ENCODE results near the gene ANKRD60. TPM values are rescaled to one million over a fixed set of nuclear protein-coding genes. Genes with fewer than 3 reads are reported as not detected.

Gene ANKRD60
- total RNA-seq, 1 donor from 2014 or later = not detected

DNA sequence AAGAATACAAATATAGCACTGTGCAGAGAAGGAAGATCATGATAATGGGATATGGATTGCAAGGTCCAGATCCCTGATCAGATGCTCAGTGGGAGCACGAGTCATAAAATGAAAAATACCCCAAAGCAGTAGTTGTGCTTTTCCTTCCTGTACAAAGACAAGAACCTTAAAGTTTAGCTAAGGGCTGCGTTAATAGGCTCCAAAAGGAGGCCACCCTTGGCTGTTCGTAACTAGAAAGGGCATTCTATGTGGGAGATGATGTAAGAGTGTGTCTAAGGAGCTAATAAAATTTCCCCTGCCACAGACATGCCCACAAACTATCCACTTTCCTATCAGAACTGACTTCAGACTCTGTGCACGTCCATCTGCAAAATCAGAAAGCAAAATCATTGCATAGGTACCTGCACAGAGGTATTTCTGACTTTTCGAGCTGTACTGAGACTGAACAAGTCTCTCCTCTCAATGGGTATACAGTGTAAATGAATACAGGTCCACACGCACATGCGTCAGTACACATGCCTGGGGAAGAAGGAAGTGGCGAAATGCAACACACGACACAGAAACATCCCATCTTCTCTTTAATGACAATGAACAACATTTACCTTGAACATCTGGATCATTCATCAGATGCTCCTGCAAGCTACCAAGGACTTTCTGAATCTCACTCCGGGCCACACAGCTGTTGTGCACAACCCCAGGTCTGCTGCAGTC is 16.9 kb upstream of the ANKRD60 start:
- intact Hi-C loops (cut with DNase I) = no loop called here
- no peak for DNase-seq (ENCODE audit: low spot score)

DNA sequence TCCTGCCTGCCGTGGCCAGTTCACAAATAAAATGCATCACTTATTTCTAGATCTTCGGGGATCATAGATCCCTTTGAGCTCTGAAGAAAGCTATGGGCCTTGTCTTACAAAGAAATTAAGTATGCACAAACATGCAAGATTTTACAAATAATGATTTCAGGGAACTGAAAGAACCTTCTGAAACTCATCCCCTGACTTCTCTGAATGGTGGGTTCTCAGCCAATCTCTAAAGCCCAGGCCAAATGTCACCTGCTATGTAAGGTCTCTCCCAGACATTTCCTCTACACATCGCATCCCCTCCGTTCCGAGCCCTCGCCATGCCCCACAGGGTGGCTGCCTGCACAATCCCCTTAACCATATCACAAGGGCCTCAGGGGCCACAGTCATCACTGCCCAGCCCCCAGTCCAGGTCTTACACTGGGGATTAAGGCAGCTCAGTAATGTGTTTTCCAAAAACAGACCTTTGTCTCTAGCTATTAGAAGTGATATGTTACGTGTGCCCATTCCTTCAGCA is 16.1 kb upstream of the ANKRD60 start:
- DNase-seq (ENCODE audit: low spot score) = no peak
- intact Hi-C loops (cut with DNase I) = no loop called here

DNA sequence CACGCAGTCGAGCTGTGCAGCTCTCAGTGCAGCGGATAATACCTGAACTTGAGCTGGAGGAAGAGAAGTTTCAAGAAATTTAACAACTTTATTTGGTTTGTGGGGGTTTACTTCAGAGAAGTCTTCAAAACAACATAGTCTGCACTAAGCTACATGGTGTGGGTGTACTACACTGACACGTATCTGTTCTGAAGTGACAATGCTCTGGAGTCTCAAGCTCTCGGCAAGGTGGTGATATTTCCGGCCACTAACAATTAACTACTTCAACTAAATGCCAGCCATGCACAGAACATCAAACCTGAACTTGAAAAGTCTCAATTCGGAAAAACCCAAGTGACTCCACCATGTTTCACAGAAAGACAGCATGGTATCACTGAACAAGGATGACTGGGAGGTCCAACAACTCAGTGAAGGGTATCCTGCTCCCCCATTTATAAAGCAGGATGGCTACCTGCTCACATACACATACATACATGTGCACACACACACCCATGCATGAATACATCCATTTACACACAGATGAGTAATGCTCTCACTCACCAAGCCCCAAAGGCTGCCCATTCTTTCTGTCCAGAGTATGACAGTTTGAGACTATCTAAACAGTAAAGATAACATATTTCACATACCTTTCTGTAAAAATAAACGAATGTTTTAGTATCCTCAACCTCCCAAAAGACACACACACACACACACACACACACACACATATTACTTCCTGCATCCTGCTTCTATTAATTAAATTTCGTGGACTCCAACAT is 15.4 kb upstream of the ANKRD60 start:
- DNase-seq (ENCODE audit: low spot score) = no peak
- intact Hi-C loops (cut with DNase I) = no loop called here

DNA sequence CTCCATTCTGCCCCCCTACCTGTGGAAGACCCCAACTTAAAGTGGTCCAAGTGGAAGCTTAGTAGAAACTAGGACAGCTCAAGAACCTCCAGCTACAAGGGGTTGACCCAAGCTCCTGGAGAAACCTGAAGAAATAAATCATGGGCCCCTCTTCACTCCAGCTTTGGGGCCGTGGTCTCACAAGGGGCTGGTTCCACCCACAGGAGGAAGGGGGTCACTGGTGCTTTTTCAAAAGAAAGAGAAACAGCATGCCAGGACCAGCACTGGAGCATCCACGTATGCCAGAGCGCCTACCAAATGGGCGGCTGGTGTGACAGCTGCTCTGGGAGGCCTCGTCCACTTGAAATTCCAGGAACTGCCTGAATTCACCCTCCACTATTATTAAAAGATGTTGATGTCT is 14.4 kb upstream of the ANKRD60 start:
- no peak for DNase-seq (ENCODE audit: low spot score)
- intact Hi-C loops (cut with DNase I) = no loop called here

DNA sequence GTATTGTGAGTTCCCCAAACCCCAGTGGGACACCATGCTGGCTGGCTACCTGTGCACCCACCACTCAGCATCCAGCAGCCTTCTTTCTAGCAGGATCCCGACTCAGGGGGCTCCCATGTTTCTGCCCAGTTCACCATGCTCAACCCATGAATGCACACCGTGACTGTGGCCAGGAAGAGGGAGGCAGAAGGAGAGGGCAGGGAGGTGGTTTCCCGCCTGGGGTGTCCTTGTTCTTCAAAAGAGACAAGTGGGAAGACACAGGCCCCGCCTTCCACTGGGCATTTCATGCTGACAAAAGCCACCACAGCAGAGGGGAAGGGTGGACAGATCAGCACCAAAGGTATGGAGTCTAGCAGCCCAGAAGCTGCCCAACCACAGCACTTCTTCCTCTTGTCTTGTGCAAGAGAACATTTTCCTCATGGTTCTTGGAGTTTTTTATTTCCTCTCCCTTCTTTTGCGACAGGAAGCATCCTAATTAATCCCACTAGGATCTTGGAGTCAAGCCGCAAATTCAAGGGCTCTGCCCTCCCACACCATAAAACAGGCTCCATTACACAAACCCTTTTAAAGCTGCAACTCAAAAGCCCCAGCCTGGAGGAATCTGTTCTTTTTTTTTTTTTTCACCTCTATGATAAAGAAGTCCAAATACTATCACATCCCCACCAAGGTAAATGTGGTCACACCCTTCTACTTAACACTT is 13.5 kb upstream of the ANKRD60 start:
- no peak for DNase-seq (ENCODE audit: low spot score)
- intact Hi-C loops (cut with DNase I) = no loop called here

DNA sequence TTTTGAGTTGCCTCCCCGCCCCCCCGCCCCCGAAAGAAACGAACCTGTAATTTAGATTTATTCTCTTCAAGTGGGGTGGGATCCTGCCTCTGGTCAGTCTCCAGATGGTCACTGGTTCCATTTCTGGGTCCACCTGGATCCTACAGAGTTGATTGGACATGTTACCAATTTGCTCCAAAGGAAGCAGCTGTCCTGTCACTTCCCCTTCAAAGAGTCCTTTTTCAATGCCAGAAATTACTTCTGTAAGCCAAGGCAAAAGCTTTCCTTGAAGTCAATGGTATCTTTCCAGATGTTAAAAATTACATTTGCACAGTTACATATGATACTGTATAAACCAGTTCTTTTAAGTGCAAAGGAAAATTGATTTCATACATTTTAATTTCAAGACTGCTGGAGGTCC is 12.0 kb upstream of the ANKRD60 start:
- intact Hi-C loops (cut with DNase I) = no loop called here
- no peak for DNase-seq (ENCODE audit: low spot score)

DNA sequence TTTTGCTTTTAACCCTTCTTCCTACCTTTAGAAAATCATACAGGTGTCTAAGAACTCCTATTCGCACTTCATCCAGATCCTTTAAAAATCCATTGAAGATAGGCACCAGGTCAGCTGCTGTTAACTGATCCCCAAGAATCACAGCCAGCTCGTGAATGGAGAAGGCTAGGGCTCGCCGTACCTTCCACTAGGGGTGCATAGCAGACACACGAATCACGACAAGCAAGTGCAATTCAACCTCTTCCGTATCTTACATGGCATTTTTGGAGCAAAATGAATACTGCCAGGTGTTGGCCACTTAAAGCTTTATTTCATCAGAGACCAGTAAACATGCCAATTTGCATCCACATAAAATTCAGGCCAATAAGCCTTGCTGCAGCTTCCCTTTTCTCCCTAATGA is 10.8 kb upstream of the ANKRD60 start:
- DNase-seq (ENCODE audit: low spot score) = no peak
- intact Hi-C loops (cut with DNase I) = loop anchor here (5.0 to 10.0 kb wide), 3 partner anchors 208 to 986 kb away; partner anchors contain the start of genes GNAS and GNAS-AS1

DNA sequence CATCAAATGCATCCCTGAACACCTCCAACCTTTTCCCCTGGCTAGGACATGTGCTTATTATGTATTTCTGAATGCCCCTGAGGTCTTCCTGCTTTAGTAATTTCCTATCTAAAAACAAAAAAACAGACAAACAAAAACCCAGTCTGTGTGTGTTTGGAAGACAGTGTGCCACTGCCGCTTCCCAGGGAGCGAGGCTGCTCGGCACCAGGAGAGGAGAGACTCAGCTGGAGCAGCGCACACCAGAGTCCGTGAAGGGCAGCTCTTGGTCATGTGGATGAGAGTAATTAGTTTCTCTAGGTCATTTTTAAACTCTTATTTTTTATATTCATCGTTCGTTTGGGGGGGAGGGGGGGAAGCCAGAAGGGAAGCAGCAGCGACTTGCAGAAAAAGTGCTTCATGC is 10.0 kb upstream of the ANKRD60 start:
- intact Hi-C loops (cut with DNase I) = loop anchor here (5.0 to 10.0 kb wide), 3 partner anchors 209 to 986 kb away; partner anchors contain the start of genes GNAS and GNAS-AS1
- no peak for DNase-seq (ENCODE audit: low spot score)

DNA sequence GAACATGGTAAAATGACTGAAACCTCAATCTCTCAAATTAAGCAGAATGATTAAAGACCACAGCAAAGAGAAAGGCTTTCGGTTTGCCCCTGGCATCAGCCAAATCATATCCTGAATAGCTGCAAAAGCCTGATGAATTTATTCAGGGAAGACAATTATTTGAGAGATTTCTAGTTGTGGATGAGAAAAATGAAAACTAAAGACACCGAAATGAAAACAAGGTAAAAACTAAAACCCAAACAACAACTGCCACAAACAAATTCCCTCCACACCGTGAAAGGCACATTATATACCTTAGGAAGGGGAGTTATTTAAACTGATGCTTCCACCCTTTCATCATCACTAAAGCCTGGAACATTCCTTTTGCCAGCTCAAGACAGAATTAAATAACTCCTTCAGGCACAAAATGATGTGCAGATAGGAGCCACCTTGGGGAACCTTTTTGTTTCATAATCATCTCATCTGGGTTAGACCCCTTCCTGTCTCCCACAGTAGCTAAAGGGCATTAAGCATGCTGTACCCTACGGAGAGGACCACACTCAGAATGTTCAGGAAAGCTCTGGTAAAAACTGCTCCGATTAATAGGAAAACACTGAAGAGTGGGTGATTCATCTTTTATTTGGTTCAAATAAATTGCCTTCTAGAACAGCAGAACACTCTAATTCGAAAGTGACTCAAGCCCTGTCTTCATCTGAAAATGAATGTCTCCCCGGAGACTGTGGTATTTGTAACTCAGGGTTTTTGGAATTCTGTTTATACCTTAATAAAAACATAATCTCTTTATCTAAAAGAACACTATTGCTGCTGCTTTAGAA is 9.1 kb upstream of the ANKRD60 start:
- no peak for DNase-seq (ENCODE audit: low spot score)
- intact Hi-C loops (cut with DNase I) = loop anchor here (2.0 to 10.0 kb wide), 4 partner anchors 210 to 987 kb away; partner anchors contain the start of genes GNAS, GNAS-AS1 and STX16

DNA sequence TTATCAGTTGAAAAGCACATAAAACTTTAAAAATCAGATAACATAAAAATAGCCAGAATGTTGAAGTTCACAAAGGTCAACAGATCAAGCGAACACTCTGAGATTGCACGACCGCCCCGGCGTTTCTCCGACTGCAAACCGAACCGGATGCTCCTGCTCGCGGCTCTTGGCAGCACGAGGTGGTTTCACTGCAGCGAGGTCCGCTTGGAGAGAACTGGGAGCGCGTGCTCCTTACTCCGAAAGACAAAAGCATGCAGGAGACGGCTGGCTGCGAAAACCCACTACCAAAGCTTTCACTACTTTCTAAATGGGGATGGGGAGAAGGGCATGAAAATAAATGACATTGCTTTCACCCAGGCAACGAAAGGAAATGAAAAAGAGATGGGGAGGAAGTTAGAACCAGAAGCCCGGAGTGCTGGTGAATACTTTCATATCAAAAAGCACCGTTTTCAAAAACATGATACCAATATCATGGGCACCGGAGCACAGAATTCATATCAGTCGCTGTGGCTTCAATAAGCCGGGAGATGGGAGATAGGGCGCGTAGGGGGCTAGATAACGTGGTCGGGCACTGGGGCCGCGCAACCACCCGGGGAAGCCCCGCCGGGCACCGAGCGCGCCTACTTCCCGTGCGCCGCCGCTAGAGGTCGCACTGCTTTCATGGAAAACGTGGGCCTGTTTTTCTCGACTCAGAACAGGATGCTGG is 8.3 kb upstream of the ANKRD60 start:
- DNase-seq (ENCODE audit: low spot score) = peak; percentile 89
- intact Hi-C loops (cut with DNase I) = loop anchor here (2.0 to 10.0 kb wide), 4 partner anchors 211 to 988 kb away; partner anchors contain the start of genes GNAS, GNAS-AS1 and STX16

DNA sequence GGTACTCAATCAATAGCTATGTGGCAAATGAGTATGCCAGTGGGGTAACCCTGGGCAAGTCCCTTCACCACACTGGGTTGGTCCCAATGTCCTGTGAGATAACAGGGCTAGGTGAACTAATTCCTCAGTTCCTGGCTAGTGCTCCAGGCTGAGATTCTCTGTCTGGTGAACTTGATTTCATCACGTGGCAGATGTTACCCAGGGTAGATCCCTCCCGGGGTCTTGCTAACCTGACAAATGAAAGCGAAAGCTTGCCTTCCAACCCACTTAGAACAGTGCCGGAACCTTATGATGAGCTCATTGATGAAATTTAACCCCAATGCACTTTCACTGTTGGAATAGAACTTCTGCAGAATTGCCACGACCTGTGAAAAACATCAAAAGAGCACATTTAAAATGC is 6.6 kb upstream of the ANKRD60 start:
- intact Hi-C loops (cut with DNase I) = loop anchor here (5.0 to 10.0 kb wide), 3 partner anchors 212 to 990 kb away; partner anchors contain the start of genes GNAS and GNAS-AS1
- no peak for DNase-seq (ENCODE audit: low spot score)

DNA sequence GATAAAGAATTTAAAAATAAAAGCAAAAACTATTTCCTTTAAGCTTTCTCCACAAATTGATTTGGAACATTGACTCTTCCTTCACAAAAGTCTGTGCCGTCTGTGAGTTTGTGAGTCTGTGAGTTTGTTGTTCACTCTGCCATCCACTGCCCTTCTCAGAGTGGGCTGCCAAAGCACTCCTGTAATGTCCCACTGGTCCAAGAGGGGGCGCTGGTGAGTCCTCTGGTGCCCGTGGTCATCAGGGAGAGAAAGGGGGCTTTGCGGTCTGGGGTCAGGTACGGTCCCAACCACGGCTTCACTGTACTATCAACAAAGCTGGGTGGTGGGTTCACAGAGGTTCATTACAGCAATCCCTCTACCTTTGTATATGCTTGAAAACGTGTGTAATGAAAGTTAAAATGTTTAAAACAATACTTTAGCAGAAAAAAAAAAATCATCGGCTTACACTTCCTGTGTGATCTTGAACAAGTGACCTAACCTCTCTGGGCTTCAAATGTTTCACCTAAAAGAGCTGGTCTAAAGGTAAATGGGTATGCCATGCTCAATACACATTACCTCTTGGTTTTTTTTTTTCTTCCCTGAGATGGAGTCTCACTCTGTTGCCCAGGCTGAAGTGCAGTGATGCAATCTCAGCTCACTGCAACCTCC is 5.6 kb upstream of the ANKRD60 start:
- intact Hi-C loops (cut with DNase I) = loop anchor here (10.0 kb wide), 2 partner anchors 621 to 991 kb away; partner anchors contain the start of genes GNAS and GNAS-AS1
- DNase-seq (ENCODE audit: low spot score) = no peak

DNA sequence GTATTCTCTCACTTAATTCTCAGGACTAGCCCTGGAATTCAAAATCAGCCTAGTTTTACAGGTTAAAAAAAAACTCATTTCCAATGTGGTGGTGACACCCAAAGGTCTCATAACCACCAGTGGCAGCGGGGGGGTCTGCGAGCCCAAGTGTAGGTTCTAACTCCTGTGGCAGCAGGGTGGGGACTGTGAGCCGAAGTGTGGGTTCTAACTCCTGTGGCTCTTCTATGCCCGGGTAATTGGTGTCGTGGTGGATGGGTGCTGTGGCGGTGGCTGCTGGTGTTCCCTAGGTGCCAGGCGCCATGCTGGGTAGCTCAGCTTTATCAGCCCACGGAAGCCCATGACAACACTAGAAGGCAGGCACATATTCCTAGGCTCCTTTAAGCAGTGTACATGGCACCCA is 4.9 kb upstream of the ANKRD60 start:
- intact Hi-C loops (cut with DNase I) = loop anchor here (10.0 kb wide), 2 partner anchors 621 to 991 kb away; partner anchors contain the start of genes GNAS and GNAS-AS1

DNA sequence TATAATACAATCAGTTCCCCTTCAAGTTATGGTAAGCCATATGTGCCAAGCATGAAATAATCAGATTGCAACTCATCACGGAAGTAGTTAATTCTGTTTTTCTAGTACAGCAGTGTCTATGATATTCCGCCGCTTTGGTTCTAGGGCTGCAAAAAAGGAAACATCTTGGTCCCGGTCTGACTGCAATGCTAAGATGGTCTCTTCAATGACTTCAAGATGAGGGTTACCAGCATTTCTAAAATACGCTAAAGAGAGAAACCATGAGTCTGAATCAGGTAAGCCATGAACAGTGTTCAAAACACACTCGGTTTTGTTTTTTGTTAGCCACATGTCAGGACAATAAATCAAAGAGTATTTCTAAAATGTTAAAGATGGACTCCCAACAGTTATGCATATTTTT is 3.2 kb upstream of the ANKRD60 start:
- intact Hi-C loops (cut with DNase I) = loop anchor here (10.0 kb wide), 2 partner anchors 623 to 993 kb away; partner anchors contain the start of genes GNAS and GNAS-AS1
- DNase-seq (ENCODE audit: low spot score) = no peak

More for the DNA sequence above, 4.9 kb upstream of the ANKRD60 start:
- no peak for DNase-seq (ENCODE audit: low spot score)

DNA sequence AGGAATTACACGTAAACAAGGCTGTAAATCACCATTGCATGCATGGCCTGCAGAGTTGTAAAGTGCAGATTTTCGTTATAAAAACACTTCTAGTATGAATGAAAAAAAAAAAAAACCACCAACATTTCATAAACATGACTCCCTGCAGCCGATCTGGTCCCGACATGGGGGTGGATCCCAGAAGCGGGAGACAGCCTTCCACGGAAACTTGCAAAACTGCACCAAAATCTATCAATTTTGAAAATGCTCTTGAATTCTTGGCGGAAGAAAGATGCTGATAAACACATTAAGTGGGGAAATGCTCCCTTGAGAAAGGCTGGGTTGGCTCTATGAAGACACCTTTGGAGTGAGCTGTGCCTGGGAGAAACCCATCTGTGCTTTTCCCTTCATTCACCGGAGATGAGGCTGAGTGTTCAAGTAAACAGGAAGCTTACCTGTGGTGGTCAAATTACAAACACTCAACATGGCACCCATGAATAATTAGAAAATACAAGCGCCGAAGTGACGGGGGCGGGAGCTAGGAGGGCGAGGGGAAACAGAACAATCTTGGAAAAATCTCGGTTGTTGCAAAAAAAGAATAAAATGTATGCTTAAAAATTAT is 845 bp upstream of the ANKRD60 start:
- intact Hi-C loops (cut with DNase I) = no loop called here
- DNase-seq (ENCODE audit: low spot score) = no peak

DNA sequence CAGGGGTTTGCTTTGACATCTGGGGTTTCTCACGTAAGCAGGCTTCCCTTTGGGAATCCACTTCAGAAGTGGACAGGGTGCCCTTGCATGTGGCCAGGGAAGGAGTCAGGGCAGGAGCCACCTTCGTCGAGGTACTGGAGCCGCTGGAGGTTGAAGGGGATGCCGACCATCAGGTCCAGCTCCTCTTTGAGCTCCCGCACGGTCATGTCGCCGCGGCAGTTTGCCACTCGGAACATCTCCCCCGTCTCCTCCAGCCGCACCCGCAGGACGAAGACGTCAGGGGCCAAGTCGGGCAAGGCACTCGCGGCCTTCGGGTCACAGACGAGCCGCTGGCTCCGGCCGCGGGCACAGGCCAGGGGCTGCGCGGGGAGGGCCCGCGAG is 360 bp downstream of the ANKRD60 start:
- no peak for DNase-seq (ENCODE audit: low spot score)
- intact Hi-C loops (cut with DNase I) = no loop called here

DNA sequence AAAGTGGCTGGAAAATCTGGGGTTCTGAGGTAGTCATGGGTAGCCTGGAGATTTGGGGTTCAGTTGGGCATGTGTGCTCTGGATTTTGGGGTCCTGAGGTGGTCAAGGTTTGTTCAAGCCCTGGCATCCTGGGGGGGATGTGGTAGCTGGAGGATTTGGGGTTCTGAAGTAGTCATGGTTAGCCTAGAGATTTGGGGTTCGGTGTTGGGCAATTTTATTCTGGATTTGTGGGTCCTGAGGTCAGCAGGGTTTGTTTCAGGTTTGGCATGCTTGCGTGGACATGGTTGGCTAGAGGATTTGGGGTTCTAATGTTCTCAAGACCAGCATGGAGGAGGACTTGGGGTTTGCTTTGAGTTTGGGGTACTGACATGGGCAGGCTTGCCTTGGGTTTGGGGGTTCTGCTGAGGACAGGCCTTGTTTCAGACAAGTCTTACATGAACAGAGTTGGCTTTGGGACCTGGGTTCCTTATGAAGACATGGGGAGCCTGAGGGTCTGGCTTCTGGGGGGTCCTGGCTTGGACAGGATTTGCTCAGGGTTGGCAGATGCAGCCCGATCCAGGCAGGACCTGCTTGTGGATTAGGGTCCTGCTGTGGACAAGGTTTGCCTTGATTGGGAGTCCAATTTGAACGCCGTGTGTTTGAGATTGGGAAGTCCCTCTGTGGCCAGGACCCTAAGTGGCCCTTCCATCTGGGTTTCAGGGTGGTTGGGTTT is 906 bp downstream of the ANKRD60 start:
- no peak for DNase-seq (ENCODE audit: low spot score)
- intact Hi-C loops (cut with DNase I) = no loop called here

Data from cardiac septum (tissue), 1 donor.